GM04504 (cell line): ENCODE measurements around the gene KANK3.
"Not testable (repeated sequence)": the region's sequence is repeated elsewhere in the genome, so short reads cannot be mapped to it uniquely, and the experiment has no call there.

Experiments used
- DNase-seq: peaks from one replicate; pipeline ENCODE4 v3.0.0-alpha.2; 2012; ENCODE audit warnings: low read depth

The KANK3 gene

DNA sequence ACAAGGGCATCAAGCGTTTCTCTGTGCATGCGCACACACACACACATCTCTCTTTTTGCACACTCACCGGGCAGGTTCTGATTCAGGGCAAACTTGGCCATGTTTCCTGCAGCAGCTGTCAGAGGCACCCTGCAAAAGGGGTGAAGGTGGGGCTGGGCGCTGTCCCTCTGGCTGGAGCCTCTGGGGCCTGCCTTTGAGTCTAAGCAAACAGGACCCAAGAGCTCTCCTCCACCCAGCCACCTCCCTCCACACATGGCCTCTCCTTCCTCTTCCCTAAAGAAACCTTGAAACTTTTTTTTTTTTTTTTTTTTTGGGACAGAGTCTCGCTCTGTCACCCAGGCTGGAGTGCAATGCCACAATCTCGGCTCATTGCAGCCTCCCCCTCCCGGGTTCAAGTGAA, 5.3 kb downstream of the KANK3 start:
- DNase-seq = no peak

DNA sequence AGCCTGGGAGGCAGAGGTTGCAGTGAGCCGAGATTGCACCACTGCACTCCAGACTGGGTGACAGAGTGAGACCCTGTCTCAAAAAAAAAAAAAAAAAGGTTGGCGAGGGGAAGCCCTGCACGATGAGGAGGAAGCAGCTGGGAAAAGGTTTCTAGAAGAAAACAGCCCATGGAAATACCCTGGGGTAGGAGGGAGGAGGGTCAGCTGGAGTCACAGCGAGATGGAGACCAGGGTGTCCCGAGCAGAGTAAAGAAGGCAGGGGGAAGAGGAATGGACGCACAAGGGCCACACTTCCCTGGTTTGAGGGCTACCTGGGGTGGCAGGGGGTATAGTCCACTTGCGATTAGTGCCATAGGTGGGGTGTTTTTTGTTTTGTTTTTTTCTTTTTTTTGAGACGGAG, 6.4 kb downstream of the KANK3 start:
- DNase-seq = no peak

DNA sequence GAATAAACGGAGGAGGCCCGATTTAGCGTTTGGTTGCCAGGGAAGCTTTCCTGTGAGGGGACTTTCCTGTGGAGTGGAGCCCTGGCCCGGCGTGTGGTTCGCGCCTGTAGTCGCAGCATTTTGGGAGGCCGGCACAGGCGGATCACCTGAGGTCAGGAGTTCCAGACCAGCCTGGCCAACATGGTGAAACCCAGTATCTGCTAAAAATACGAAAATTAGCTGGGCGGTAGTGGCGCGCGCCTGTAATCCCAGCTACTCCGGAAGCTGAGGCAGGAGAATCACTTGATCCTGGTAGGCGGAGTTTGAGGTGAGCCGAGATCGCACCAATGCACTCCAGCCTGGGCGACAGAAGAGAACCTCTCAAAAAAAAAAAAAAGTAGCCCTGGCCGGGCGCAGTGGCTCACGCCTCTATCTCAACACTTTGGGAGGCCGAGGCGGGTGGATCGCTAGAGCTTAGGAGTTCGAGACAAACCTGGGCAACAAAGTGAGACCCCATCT, 6.9 kb downstream of the KANK3 start:
- no peak for DNase-seq

DNA sequence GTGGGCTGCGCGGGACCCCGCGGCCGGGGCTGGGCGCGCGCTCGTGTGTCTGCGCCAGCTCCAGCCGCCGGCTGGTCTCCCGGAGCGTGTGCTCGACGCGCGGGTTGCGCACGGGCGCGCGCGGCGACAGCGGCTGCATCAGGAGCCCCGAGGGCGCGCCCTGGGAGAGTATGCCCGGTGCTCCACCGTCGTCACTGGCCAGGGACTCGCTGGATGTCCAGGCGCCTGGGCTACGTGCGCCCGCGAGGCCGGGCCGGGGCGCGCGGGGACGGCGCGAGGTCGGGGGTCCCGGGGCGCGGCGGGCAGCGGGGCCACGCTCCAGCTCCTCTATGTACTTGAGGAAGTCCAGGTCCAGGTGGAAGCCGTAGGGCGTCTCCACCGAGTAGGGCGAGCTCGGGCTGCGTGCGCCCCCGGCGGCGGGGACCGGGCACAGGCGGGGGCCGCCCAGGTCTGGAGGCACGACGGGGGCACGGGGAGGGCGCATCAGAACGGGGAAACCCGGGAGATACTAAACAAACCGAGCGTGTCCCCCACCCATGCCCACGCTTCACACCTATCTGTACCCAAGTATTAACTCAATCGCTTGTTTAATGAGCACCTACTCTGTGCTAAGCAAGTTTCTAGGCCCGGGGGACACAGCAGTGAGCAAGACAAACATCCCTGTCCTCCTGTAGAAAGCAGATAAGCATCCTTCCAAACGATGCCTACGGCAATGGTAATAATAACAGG, 7.6 kb downstream of the KANK3 start:
- DNase-seq = no peak

DNA sequence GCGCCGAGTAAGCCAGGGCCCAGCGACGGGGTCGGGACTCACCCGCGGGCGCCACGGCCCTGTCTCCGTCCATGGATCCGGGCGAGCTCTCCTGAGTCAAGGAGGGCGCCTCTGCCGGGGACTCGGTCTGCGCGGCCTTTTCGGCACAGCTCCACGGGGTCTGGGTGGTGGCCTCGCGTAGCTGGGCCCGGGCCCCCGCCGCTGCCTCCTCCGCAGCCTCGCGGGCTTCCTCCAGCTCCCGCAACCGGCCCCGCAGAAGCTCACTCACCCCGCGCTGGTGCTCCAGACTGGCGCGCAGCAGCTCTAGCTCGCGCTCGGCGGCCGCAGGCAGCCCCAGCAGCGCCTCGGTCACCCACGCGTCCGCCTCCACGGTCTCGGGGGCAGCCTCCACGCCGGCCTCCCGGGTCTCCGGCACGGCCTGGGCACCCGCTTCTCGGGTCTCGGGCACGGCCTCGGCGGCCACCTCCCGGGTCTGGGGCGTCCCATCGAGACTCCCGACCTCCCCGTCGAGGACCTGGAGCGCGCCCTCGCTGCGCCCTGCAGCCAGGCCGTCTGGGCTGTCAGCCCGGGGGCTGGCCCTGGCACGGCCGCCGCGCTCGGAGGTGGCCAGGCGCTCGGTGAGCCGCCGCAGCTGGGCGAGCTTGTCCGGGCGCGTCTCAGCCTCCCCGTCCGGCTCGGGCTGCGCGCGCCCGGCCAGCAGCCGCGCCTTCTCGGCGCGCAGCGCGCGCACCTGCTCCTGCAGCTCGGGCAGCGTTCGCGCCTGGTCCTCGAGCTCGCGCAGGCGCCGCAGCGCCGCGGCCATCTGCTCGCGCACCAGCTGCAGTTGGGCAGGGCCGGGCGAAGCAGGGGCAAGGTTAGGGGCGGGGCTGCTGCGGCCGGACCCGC, 8.4 kb downstream of the KANK3 start:
- no peak for DNase-seq

DNA sequence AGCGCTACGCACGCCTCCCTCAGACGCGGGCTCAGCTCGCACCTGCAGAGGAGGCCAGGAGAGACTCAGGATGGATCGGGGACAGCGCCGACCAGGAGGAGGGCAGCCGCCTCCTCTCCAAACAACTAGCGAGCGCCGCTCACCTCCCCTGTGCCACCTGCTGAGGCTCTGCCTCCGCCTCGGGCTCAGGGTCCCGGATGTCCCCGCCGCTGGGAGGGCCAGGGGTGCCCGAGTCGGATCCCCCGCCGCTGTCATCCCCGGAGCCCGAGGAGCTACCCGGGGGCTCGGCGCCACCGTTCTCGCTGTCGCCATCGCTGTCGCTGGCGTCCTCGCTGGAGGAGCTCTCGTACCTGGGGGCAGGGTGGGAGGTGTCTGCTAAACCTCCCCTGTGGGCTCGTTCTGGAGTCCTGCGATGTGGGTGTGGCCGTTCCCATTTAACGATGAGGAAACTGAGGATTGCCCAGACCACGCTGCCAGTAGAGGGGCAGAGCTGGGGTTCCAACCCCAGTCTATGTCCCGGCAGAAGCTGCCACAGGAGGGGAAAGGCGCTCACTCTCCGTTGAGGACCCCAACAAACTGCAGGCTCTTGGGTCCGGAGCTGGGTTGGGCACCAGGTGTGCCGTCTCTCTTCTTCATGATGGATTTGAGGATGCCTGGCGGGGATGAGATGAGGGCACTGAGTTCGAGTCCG, 9.2 kb downstream of the KANK3 start:
- DNase-seq = no peak

DNA sequence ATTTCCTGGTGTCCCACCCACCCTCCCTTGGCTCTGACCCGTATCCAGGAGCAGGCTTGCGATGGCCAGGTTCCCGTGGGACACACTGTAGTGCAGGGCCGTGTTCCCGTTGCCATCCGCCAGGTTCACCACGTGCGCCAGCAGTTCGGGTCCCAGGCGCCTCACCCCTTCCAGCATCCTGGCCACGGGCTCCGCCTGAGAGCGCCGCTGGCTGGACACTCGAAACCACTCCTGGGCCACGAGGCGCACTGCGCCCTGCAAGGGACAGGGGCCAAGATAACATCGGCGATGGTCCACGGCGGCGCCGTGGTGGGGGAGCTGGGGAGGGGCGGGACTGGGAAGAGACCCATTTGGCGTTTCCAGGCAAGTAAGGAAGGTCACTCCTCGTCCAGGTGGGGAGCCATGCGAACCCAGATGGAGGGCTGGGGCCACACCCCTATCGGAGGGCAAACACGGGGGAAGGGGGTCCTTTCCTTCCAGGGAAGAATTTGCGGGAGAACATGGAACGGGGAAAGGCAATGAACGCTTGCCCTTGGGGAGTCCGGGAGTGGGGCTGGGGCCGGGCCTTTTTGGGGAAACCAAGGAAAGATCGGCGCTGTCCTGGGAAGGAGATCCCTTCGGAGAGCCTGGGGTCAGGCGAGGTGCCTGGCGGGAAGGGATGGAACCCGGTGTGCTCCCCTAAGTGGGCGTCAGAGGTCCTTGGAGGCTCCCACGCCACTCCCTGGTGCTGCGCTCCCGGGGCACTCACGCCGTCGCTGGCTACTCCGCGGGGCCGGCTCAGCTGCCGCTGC, 9.9 kb downstream of the KANK3 start:
- DNase-seq = no peak

DNA sequence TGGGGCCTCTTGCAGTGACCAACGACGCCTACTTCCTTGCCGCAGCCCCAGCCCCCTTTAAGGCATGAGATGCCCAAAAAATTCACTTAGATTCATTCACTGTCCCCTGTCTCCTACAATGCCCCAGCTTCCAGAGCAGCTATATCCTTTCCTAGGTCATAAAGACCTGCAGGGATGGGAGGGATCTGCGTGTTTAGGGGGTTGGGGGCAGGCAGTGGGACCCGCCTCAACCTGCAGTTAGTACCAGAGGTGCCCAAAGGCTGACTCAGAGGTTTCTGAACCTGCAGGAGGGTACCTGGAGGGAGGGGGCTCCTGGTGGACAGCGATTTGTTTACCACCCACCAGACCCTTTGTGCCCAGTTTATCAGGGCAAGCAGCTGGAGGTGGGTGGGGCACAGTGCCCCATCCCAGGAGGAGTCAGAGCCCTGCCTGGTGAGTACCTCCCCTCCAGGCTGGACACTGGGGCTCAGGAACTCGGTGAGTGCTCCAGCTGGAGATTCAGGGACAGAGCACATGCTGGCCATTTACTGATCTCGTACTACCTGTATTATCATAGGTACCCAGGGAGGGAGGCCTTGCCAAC, 11.7 kb downstream of the KANK3 start:
- no peak for DNase-seq

DNA sequence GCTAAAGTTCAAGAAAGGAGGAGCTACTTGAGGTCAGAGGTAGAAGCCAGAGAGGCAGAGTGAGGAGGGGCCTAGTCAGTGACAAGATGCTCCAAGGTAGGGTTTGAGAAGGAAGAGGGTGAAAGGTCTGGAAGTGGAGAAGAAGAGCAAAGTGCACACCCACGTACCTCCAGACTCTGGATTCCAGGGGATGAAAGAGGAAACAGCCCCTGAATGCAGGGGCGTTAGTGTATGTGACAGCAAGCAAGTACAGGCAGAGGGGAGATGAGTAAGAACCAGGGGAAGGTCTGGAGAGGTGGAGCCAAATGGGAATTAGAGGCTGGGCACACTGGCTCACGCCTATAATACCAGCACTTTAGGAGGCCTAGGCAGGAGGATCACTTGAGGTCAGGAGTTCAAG, 13.1 kb downstream of the KANK3 start:
- no peak for DNase-seq

DNA sequence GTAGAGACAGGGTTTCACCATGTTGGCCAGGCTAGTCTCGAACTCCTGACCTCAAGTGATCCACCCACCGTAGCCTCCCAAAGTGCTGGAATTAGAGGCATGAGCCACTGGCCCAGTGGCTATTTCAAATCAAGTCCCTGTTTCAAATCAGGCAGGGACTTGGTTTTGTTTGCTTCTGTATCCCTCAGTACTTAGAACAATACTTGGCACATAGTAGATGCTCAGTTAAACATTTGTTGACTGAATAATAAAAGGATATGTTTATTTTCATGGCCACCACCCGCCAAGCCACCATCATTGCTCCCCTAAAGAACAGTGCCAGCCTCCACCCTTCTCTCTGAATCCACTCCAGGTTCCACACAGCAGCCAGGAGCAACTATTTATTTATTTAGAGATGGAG, 17.6 kb downstream of the KANK3 start:
- no peak for DNase-seq

DNA sequence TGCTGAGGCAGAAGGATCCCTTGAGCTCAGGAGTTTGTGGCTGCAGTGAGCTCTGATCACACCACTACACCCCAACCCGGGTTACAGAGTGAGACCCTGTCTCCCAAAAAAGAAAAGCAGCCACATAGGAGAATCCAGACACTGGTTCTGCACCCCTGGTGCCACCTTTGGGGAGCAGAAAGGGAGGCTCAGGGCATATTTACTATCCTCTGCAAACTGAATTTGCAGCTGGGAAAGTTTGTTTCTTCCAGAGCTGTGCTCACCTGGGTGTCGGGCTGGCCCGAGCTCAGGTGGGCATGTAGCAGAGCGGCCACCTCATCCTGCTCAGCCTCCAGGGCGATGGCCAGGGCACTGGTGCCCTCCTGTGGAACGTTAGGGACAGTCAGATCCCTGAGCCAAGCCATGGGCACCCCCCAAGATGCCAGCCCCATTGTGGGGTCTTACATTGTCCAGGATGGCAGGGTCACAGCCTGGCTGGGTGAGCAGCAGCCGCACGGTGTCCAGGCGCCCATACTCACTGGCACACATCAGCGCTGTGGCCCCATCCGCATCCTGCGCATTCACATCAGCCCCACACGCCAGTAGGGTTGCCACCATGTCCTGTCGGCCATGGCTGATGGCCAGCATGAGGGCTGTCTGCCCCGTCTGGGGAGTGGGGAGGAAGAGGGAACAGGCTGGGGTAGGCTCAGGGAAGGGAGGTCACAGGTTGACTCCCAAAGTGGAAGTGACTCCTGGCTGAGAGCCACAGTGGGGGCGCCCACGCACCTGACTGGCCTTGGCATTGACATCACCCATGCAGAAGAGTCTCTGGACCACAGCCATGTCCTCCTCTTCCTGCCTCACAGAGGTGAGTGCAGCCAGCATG, 18.6 kb downstream of the KANK3 start:
- no peak for DNase-seq

DNA sequence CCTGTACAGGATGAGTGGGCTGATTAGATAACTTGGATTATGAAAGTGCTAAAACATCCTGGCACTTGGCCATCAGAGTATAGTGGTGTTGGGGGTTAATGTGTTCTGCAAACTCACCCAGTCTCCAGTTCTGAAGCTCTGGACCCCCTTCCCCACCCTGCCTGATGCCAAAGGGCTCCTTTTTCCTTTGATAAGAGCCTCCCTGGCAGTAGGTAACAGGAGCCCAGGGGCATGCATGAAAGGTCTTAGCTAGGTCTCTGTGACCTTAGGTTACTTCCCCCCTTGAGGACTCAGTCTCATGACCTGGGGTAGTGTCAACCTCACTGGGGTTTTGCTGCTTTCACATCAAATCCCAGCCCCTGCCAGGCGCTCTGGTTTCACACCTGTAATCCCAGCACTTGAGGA, 19.3 kb downstream of the KANK3 start:
- no peak for DNase-seq

DNA sequence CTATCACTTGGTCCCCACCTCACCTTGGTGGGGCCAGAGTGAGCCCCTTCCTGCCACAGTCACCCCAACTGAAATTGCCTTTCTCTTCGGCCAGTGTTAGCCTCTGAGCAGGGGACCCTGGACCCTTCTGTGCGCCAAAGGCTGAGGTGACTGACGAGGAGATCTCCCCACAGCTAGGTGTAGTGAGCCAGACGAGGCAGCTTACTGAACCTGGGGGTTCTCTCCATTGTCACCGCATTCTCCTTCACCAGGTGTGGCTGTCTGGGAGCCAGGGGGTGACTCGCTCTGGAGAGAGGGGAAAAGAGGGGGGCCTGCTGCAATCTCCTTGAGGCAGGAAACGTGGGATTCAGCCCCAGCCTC, 20.4 kb downstream of the KANK3 start:
- DNase-seq = no peak

DNA sequence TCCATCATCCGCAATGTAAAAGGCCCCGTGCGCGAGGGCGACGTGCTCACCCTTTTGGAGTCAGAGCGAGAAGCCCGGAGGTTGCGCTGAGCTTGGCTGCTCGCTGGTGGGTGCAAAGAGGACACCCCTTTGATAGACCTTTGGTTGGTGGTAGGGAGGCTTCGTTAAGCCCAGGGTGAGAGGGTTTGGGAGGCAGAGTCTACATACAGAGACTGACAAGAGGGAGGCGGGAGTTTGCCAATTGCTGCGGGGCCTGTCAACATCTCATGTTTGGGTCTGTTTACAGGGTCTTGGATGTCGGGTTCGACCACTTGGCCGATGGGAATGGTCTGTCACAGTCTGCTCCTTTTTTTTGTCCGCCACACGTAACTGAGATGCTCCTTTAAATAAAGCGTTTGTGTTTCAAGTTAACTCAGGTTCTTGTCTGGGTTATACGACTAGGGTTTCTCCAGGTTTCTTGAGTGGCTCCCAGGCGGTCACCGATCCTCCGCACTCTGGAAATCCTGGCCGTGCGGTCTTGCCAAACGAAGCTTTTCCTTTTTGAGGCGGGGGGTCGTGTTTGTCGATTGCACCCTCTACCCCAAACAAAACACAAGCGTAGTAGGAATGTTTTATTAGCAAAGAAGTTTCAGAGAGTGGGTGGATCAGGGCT, 20.9 kb downstream of the KANK3 start:
- no peak for DNase-seq

DNA sequence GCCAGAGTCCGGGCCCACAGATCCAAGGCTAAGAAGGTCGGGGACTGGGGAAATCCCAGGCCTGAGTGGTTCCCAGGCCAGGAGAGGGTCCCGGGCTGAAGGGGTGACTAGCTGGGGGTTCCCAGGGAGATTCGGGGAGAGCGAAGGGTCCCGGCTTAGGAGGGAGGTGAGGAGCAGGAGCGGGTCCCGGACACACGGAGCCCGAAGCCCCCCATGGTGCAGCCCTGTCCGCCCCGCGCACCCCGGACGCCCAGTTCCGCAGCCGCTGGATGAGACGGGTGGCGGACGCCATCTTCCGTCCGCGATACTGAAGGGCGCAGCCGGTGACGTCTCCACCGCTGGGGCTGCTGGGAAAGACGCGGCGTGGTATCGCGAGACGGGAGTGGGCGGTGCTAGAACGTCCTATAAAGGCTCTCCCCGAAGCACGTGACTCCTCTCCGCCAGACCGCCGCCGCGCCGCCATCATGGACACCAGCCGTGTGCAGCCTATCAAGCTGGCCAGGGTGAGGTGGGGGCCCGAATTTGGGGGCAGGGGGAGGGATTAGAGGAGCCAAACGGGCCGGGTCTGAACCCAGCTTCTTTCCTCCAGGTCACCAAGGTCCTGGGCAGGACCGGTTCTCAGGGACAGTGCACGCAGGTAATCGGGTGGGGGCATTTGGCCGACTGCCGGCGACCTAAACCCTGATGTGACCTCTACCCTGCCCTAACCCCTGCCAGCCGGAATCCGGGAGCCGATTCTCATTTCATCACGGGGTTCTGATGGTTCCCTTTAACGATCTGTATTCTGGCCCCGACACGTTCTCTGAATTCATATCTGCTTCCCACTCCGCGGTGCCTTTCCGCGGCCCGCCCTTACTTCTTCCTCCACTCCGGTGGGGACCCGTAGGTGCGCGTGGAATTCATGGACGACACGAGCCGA, 21.7 kb downstream of the KANK3 start, which contains the start of the genes NDUFA7 and RPS28:
Gene NDUFA7 (minus strand): TSS at position 309 of the 919 bp plus-strand sequence. CDS start 17 bp downstream, at position 292.
Gene RPS28 (plus strand): TSS at position 430 of the 919 bp plus-strand sequence. CDS start 35 bp downstream, at position 465.
- peak; percentile 90 for DNase-seq

DNA sequence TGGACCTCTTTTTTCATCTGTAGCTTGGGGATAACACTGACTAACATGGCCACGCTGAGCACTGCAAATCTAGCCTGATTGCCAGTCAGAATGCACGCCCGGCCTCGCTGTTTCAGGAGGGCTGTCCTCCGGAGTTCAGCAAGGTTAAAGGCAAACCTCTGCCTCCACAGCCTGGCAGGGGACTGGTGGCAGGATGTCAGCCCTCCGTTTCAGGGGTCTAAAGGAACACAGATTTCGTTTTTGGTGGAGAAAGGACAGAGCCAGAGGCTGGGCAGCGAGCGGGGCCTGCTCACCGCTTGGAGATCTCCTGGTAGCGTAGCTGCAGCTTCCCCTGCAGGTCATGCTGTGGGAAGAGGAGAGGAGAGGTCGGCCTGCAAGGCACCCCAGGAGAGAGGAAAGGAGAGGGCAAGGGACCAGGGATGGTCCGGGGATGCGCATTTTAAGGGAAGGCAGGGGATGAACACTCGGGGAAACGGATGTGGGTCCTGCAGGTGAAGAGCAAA, 22.4 kb downstream of the KANK3 start:
- DNase-seq = no peak

DNA sequence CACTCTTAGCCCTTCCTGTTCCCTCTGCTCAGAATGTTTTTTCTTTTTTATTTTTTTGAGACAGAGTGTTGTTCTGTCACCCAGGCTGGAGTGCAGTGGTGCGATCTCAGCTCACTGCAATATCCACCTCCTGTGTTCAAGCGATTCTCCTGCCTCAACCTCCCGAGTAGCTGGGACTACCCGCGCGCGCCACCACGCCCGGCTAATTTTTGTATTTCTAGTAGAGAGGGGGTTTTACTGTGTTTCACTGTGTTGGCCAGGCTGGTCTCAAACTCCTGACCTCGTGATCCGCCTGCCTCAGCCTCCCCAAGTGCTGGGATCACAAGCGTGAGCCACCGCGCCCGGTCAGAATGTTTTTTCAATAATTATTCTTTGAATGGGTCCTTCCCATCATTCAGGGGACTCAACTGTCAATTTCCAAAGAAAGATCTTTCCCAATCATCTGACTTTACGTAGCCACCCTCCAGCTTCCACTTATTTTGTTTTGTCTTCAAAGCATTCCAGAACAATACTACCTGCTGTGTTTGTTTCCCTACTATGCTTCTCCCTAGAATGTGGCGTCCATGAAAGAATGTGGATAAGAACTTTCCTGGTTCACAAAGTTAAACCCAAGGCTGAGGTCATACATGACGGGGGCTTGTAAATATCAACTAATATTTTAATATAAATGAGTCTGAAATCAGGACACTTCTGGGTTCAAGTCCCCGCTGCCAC, 23.1 kb downstream of the KANK3 start:
- no peak for DNase-seq

DNA sequence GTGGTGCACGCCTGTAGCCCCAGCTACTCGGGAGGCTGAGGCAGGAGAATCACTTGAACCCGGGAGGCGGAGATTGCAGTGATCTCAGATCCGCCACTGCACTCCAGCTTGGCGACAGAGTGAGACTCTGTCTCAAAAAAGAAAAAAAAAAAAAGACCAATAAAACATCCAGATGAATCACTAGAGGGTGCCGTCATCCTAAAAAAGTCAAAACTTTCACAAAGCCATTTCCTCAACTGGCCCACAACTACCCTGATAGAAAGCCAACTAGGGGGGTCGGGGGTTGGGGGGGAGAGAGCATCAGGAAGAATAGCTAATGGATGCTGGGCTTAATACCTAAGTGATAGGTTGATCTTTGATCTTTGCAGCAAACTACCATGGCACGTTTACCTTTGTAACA, 24.2 kb downstream of the KANK3 start:
- not testable (repeated sequence) for DNase-seq
